Measurements from ENCODE around the gene CHAMP1.
"Not testable (repeated sequence)": the region's sequence is repeated elsewhere in the genome, so short reads cannot be mapped to it uniquely, and the experiment has no call there.

CHAMP1 gene

DNA sequence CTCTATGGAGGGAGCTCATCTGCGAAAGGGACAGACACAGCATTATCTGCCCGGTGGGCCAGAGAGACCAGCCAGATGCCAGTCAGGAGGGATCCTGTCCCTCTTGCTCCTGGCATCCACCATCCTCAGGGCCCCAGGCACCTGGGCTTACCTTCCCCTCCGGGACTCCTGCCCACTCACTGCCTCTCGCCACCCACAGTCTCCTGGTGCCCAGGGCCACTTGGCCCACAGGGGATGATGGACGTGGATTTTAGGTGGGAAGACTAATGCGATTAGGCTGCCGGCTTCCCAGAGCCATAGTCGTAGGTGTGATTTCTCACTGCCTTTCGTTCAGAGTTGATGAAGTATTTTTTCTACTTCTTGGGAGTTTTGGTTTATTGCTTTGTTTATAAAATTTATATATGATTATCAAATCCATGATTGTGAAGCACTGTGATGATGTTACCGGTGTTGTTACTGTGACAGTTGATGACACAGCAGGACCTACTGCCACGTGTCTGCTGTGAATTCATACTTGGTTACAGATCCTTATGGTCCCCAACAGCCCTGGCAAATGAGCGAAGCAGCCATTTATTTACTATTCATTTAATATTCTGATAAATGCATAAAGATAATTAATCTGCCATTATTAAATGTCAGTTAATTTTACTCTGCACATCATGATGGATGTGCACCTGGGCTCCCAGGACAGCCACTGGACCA is 14.5 kb upstream of the CHAMP1 start:
- no peak for DNase-seq

- DNase-seq: no peak
Observed at GRCh38 chr13:114303700-114304327, 10.5 kb upstream of the CHAMP1 start.

GRCh38 chr13:114304346-114305034 is 9.8 kb upstream of the CHAMP1 start:
- DNase-seq: no peak

GRCh38 chr13:114309086-114309485 is 5.2 kb upstream of the CHAMP1 start:
- no peak for DNase-seq

DNA sequence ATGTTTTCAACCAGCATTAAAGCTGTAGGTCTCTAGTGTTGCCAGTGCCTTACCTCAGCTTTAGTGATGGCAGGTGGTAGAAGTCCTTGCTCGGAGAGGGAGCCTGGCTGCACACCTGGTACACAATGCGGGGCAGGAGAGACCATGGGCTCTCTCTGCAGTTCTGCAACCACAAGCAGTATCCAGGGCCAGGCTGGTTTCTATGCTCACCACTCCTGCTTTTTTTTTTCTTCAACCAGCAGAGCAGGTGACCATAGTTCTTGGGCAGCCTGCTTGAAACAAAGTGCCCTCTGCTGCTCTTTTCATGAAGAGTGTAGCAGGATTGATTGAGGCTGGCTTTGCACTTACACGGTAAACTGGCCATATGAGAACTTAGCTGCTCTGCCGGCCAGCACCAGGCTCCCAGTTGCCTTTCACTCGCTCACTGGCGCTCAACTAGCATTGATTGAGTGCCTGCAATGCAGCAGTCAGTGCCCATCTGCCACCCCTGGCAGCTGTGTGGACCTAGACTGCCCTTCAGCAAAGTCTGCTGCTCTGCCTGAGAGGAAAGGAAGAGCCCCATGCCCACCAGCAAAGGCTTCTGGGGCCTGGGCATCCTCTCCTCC is 4.4 kb upstream of the CHAMP1 start:
- peak; percentile 38 for DNase-seq

- DNase-seq: no peak
Observed at GRCh38 chr13:114310956-114311355, 3.3 kb upstream of the CHAMP1 start.

- DNase-seq: no peak
Observed at GRCh38 chr13:114311387-114311786, 2.9 kb upstream of the CHAMP1 start.

DNA sequence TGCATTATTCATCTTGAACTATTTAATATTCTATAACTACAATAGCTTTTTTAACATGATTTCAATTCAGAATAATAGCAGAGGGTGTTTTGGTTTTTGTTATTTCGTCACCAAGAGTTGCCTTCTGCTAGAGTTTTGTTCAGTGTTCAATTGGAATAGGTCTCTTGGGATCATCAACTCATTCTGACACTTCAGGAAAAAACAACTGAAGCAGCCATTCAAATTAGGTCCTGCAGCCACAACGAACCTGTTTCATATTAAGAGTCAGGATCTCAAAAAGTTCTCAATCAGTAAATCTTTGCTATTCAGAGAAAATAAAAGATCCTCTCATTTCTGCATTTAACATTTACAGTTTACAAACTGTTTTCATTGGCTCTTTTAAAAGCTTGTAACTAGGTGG is 2.4 kb upstream of the CHAMP1 start:
- DNase-seq: no peak

DNA sequence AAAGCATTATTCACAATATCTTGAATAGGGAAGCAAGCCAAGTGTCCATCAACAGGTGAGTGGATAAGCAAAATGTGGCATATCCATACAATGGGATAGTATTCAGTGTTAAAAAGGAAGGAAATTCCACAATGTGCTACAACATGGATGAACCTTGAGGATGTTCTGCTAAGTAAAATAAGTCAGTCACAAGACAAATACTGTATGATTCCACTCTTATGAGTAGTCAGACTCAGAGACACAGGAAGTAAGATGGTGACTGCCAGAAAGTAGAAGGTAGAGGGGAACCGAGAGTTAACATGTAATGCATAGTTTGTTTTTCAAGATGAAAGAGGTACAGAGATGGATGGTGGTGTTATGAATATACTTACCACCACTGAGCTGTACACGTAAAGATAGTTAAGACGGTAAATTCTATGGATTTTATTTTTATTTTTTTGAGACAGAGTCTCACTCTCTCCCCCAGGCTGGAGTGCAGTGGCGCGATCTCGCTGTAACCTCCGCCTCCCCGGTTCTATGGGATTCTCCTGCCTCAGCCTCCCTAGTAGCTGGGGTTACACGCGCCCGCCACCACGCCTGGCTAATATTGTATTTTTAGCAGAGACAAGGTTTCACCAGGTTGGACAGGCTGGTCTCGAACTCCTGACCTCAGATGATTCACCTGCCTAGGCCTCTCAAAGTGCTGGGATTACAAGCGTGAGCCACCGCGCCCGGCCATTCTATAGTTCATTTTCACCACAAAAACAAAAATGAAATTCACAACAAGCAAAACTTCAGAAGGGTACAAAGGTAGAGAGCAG is 1.0 kb upstream of the CHAMP1 start:
- no peak for DNase-seq

- no peak for DNase-seq
Observed at GRCh38 chr13:114315074-114315785, 927 bp downstream of the CHAMP1 start.

GRCh38 chr13:114318624-114319023 is 4.3 kb downstream of the CHAMP1 start:
- DNase-seq: no peak

DNA sequence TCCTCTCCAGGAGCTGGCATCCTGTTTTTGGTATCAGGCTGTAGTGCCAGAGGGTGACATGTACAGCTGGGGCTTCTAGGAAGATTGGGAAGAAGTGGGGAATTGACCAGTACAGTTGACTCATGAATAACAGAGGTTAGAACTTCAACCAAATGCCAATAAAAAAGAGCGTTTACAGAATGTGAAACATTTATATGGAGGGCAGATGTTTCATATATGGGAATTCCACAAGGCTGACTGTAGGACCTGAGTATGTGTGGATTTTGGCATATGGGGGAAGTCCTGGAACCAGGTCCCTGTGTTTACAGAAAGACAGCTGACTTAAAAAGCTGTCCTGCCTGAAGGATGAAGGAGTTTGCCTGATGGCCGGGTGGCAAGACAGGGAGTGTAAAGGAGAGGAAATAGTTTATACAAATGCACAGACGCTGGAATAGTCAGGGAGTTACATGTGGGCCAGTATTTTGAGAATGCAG is 5.2 kb downstream of the CHAMP1 start:
- no peak for DNase-seq

DNA sequence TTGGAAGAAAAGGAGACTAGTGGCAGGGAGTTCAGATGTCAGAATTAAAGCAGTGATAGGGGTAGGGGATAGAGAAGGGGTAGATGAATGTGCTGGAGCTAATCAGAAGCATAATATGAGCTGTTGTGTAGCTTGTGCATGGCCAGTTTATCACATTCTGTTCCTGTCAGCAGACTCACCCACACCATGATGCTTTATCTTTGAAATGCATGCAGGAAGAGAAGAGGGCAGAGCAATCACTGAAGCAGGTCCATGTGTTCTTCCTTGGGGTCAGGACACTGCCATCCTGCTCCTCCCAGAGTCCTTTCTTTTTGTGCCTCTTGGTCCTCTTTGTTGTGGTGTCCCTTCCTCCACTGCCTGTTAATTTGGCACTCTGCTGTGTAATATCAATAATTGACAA is 5.8 kb downstream of the CHAMP1 start:
- DNase-seq: no peak

GRCh38 chr13:114321256-114321655 is 7.0 kb downstream of the CHAMP1 start:
- no peak for DNase-seq

GRCh38 chr13:114323349-114323748 is 9.0 kb downstream of the CHAMP1 start:
- no peak for DNase-seq

DNA sequence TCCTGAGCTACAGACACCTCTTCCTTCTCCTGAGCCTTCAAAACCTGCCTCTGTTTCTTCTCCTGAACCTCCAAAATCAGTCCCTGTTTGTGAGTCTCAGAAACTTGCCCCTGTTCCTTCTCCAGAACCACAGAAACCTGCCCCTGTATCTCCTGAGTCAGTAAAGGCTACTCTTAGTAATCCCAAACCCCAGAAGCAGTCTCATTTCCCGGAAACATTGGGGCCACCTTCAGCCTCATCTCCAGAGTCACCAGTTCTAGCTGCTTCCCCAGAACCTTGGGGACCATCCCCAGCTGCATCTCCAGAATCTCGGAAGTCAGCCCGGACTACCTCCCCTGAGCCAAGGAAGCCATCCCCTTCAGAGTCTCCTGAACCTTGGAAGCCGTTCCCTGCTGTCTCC is 10.0 kb downstream of the CHAMP1 start:
- DNase-seq: no peak

DNA sequence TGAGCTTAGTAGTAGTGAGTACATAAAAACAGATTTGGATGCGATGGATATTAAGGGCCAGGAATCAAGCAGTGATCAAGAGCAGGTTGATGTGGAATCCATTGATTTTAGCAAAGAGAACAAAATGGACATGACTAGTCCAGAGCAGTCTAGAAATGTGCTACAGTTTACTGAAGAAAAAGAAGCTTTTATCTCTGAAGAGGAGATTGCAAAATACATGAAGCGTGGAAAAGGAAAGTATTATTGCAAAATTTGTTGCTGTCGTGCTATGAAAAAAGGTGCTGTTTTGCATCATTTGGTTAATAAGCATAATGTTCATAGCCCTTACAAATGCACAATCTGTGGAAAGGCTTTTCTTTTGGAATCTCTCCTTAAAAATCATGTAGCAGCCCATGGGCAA is 11.4 kb downstream of the CHAMP1 start:
- DNase-seq: no peak

DNA sequence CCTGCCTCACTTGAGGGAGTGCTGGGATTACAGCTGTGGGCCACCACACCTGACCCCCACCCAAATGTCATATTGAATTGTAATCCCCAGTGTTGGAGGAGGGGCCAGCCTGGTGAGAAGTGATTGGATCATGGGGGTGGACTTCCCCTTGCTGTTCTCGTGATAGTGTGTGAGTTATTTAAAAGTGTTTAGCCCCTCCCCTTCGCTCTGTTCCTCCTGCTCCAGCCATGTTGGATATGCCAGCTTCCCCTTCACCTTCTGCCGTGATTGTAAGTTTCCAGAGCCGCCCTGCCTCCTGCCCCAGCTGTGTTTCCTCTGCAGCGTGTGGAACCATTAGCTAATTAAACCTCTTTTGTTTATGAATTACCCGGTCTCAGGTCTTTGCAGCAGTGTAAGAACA is 13.7 kb downstream of the CHAMP1 start:
- no peak for DNase-seq

DNA sequence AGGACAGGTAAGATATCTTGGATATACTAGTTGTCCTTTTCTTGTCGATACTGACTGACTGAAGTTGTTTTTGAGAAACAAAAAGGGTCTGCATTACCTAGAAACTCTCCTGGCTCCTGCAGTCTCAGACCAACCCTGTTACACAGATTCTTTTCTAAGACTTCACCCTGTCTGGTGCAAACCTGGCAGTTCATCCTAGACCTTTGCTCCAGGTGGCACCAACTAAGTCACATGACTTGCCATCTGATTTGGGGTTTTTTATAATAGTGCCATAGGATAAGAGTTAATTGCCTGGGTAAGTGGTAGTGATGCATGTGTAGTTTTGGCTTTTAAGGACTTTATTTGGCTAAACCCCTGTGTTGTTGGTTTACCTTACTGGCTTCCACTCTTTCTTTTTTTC is 14.3 kb downstream of the CHAMP1 start:
- no peak for DNase-seq

DNA sequence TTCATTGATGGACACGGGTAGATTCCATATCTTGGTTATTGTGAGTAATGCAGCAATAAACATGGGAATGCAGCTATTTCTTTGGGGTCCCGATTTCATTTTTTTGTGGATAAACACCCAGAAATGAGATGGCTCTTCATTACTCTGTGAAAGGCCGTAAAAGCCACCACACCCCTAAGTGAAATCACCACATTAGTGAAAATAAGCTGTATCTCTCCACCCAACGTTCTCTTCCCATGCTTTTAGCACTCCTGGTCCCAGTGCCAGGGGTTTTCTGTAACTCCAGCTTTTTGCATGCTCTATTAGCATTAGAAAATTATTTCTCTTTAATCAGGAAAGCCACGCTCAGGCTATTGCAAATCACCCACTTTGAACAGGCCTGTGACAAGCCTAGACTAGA is 15.8 kb downstream of the CHAMP1 start:
- no peak for DNase-seq

DNA sequence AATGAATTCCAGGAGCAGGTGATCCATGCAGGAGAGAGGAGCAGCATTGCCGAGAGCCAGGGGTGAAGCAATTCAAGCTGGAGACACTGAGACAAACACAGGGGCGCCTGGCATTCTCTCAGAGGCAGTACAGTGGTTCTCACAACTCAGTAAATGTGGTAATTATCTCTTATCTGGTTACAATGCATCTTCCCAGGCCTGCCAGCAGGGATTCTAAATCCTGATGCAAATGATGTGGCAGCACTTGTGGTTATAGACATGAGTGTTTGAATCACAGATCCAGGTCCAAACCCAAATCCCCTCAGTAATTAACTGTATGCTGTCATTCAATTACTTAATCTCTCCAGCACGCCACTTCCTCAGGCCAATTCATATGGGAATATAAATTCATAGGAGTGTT is 19.6 kb downstream of the CHAMP1 start:
- not testable (repeated sequence) for DNase-seq

All from DMS53 (cell line).